ENCODE results near the gene RAB44. TPM values are rescaled to one million over a fixed set of nuclear protein-coding genes. Genes with fewer than 3 reads are reported as not detected.

The RAB44 gene
- total and polyA plus RNA-seq, 2 of the 13 experiments (the other 11 are each of a cell fraction or from before 2014, with no cell fraction given): not detected

DNA sequence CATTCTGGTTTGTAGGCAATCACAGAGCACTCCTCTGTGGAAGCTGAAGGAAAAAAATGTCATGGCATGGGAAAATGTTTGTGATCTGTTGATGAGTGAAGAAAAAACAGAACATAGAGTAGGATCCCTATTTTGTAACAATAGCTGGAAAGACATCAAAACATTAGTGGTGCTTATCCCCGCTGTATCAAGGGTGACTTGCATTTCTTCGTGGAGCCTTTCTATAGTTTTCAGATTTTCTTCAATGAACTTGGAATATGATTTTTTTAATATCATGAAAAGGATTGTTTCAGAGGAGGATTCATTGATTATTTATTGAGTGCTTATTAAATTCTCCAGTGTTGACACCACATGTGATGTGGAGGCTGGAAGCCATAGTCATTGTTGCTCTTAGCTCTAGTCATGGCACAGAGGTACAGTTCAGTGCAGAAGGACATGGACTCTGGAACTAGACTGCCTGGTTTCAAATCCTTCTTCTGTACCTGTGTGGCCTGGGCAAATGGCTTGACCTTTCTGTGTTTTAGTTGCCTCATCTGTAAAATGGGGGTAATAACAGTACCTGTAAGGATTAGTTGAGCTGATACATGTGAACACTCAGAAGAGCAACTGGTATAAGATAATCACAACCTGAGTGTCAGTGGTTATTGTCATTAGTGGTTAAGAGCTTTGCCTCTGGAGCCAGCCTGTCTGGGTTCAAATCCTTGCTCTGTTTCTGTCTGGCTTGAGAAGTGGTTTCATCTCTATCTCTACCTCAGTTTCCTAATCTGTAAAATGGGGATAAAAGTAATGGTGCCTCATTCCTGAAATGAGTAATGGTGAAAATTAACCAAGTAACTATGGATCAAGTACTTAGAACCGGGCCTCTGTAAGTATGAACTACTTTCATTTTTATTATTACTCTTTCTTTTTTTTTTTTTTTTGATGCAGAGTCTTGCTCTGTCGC lies 33.9 kb upstream of the RAB44 start (continued):
- TF ChIP-seq ZNF34 (CRISPR knock-in tag; IDR thresholded peaks at IDR 0.05; ENCODE audit: borderline replicate concordance) (no peak), ZNF407 (CRISPR knock-in tag; IDR thresholded peaks at IDR 0.05; ENCODE audit: not compliant biosample characterization) (no peak), CAMTA2 (CRISPR knock-in tag; IDR thresholded peaks at IDR 0.05; ENCODE audit: borderline replicate concordance) (no peak), MTF2 (CRISPR knock-in tag; IDR thresholded peaks at IDR 0.05; ENCODE audit: borderline replicate concordance) (no peak), ZNF878 (CRISPR knock-in tag; IDR thresholded peaks at IDR 0.05) (no peak), ZNF816 (CRISPR knock-in tag; IDR thresholded peaks at IDR 0.05; ENCODE audit: borderline replicate concordance) (no peak), ZFAT (CRISPR knock-in tag; conservative IDR thresholded peaks at IDR 0.05) (no peak), CEBPB (IDR thresholded peaks at IDR 0.05; ENCODE audit: borderline replicate concordance, low read depth, low read length) (no peak), TOPORS (CRISPR knock-in tag; IDR thresholded peaks at IDR 0.05) (no peak), HNRNPUL1 (IDR thresholded peaks at IDR 0.05; ENCODE audit: low read depth, low read length) (no peak)
- TF ChIP-seq, protein P1, sequence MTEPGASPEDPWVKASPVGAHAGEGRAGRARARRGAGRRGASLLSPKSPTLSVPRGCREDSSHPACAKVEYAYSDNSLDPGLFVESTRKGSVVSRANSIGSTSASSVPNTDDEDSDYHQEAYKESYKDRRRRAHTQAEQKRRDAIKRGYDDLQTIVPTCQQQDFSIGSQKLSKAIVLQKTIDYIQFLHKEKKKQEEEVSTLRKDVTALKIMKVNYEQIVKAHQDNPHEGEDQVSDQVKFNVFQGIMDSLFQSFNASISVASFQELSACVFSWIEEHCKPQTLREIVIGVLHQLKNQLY (CRISPR knock-in tag; IDR thresholded peaks at IDR 0.05): no peak
- TF ChIP-seq, protein P2, sequence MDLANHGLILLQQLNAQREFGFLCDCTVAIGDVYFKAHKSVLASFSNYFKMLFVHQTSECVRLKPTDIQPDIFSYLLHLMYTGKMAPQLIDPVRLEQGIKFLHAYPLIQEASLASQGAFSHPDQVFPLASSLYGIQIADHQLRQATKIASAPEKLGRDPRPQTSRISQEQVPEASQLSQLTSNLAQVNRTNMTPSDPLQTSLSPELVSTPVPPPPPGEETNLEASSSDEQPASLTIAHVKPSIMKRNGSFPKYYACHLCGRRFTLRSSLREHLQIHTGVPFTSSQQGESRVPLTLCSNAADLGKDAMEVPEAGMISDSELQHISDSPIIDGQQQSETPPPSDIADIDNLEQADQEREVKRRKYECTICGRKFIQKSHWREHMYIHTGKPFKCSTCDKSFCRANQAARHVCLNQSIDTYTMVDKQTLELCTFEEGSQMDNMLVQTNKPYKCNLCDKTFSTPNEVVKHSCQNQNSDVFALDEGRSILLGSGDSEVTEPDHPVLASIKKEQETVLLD (CRISPR knock-in tag; IDR thresholded peaks at IDR 0.05; ENCODE audit: low read depth): no peak
